IMR-90 (cell line): Measurements from ENCODE around the gene IQSEC3. TPM values are rescaled to one million over a fixed set of nuclear protein-coding genes. Genes with fewer than 3 reads are reported as not detected.

Source experiments
- ATAC-seq: fragments of 200-7000 bp; cut with Tn5 transposase; 2 replicates; pipeline ENCODE4 v1.9.1; 2020; ENCODE audit warnings: low read depth, mild to moderate bottlenecking, moderate library complexity
- BruUV-seq: library from RNA; stranded (reverse); fragments of 400-500 nt; replicated peaks from 2 replicates; lab custom pipeline; 2021; lab: Mats Ljungman, UMichigan
- CTCF ChIA-PET: fragments of 300-600 bp; formaldehyde crosslinking; extraction: SDS; loops from one replicate; lab custom pipeline; 2021; ENCODE audit warnings: antibody characterized with exemption; lab: Yijun Ruan, JAX
- POLR2A ChIA-PET: fragments of 300-600 bp; sonication (Branson Sonifier 250); formaldehyde crosslinking; loops from one replicate; lab custom pipeline; 2022; ENCODE audit warnings: antibody characterized with exemption; ENCODE audit not compliant: unreplicated experiment; lab: Charles Lee
- DNase-seq: peaks from one replicate; pipeline ENCODE4 v3.0.0; 2013
- H2AFZ ChIP-seq: replicated peaks from 2 replicates; pipeline ENCODE3; 2013; ENCODE audit warnings: low read length, mild to moderate bottlenecking; ENCODE audit not compliant: poor library complexity
- H2AK5ac ChIP-seq: 2 replicates; pipeline ENCODE4 v1.6.1; 2013; ENCODE audit warnings: low read depth, low read length, inconsistent platforms
- H2AK9ac ChIP-seq: replicated peaks from 2 replicates; pipeline ENCODE3; 2013; ENCODE audit warnings: mild to moderate bottlenecking, low read depth, low read length, moderate library complexity; ENCODE audit not compliant: poor library complexity
- H2BK120ac ChIP-seq: 2 replicates; pipeline ENCODE4 v1.6.1; 2013; ENCODE audit warnings: low read depth, low read length, inconsistent platforms
- H2BK15ac ChIP-seq: 3 replicates; pipeline ENCODE4 v1.6.1; 2013; ENCODE audit warnings: low read depth, low read length, inconsistent platforms
- H2BK20ac ChIP-seq: 2 replicates; pipeline ENCODE4 v1.6.1; 2013; ENCODE audit warnings: low read depth, mild to moderate bottlenecking, inconsistent platforms, low read length, moderate library complexity
- H2BK5ac ChIP-seq: 2 replicates; pipeline ENCODE4 v1.6.1; 2013; ENCODE audit warnings: mild to moderate bottlenecking, low read depth, low read length, inconsistent platforms; ENCODE audit not compliant: poor library complexity, severe bottlenecking
- H3K14ac ChIP-seq: replicated peaks from 2 replicates; pipeline ENCODE4 v1.6.1; 2013; ENCODE audit warnings: low read depth, low read length, inconsistent platforms
- H3K18ac ChIP-seq: 2 replicates; pipeline ENCODE4 v1.6.1; 2013; ENCODE audit warnings: low read depth, low read length, control low read depth
- H3K23ac ChIP-seq: 2 replicates; pipeline ENCODE4 v1.6.1; 2013; ENCODE audit warnings: low read depth, low read length, inconsistent platforms
- H3K27ac ChIP-seq: 2 replicates; pipeline ENCODE4 v1.5.1; 2013; ENCODE audit warnings: mild to moderate bottlenecking, control low read depth, low read length; ENCODE audit not compliant: insufficient read depth
- H3K27me3 ChIP-seq: 2 replicates; pipeline ENCODE4 v1.6.1; 2013; ENCODE audit warnings: low read length; ENCODE audit not compliant: control insufficient read depth, insufficient read depth
- H3K36me3 ChIP-seq: 2 replicates; pipeline ENCODE4 v1.6.1; 2013; ENCODE audit warnings: low read length, mixed read lengths; ENCODE audit not compliant: control insufficient read depth, insufficient read depth
- H3K4ac ChIP-seq: 2 replicates; pipeline ENCODE4 v1.6.1; 2013; ENCODE audit warnings: low read depth, low read length, inconsistent platforms
- H3K4me1 ChIP-seq: 2 replicates; pipeline ENCODE4 v1.6.1; 2013; ENCODE audit warnings: low read length, mixed read lengths; ENCODE audit not compliant: control insufficient read depth, insufficient read depth
- H3K4me2 ChIP-seq: 2 replicates; pipeline ENCODE4 v1.6.1; 2013; ENCODE audit warnings: low read depth, mild to moderate bottlenecking, control low read depth, low read length, moderate library complexity
- H3K4me3 ChIP-seq: 2 replicates; pipeline ENCODE4 v1.5.1; 2013; ENCODE audit warnings: low read depth, mild to moderate bottlenecking, control low read depth, low read length, moderate library complexity; ENCODE audit not compliant: insufficient read depth
- H3K56ac ChIP-seq: 2 replicates; pipeline ENCODE4 v1.6.1; 2013; ENCODE audit warnings: low read length, inconsistent platforms; ENCODE audit not compliant: insufficient read depth; ENCODE audit errors: extremely low read depth
- H3K79me1 ChIP-seq, 2 experiments: 2 replicates each; pipeline ENCODE4 v1.6.1; 2013; ENCODE audit warnings: low read length in 2 of 2, inconsistent platforms in 1 of 2, low read depth in 1 of 2
- H3K9ac ChIP-seq: 2 replicates; pipeline ENCODE4 v1.6.1; 2013; ENCODE audit warnings: low read depth, low read length, control low read depth
- H3K9me1 ChIP-seq: 2 replicates; pipeline ENCODE4 v1.6.1; 2013; ENCODE audit warnings: low read length, inconsistent platforms; ENCODE audit not compliant: insufficient read depth
- H3K9me3 ChIP-seq: 2 replicates; pipeline ENCODE4 v1.6.1; 2013; ENCODE audit warnings: low read length; ENCODE audit not compliant: control insufficient read depth, insufficient read depth
- H4K20me1 ChIP-seq: 2 replicates; pipeline ENCODE4 v1.6.1; 2013; ENCODE audit warnings: low read length, inconsistent platforms; ENCODE audit not compliant: insufficient read depth
- H4K5ac ChIP-seq: 2 replicates; pipeline ENCODE4 v1.6.1; 2013; ENCODE audit warnings: mild to moderate bottlenecking, low read depth, low read length, control low read depth
- H4K8ac ChIP-seq, 2 experiments: 2 replicates each; pipeline ENCODE4 v1.6.1; 2013; ENCODE audit warnings: low read depth in 2 of 2, low read length in 2 of 2, control low read depth in 1 of 2, inconsistent platforms in 1 of 2
- H4K91ac ChIP-seq: 2 replicates; pipeline ENCODE4 v1.6.1; 2013; ENCODE audit warnings: low read depth, low read length, inconsistent platforms; ENCODE audit not compliant: insufficient read depth
- BHLHE40 ChIP-seq: fragments of 150-350 bp; IDR thresholded peaks from 2 replicates; pipeline ENCODE4 v1.6.1; 2016; ENCODE audit warnings: mild to moderate bottlenecking, low read depth, low read length
- CEBPB ChIP-seq: IDR thresholded peaks from 2 replicates; pipeline ENCODE4 v1.6.1; 2012; ENCODE audit warnings: low read depth, low read length, improper control_type of control experiment
- CHD1 ChIP-seq: IDR thresholded peaks from 2 replicates; pipeline ENCODE4 v1.6.1; 2012; ENCODE audit warnings: low read depth, low read length, improper control_type of control experiment
- FOS ChIP-seq: fragments of 150-350 bp; IDR thresholded peaks from 2 replicates; pipeline ENCODE4 v1.6.1; 2016; ENCODE audit warnings: low read depth, low read length
- MAFK ChIP-seq: IDR thresholded peaks from 2 replicates; pipeline ENCODE4 v1.6.1; 2012; ENCODE audit warnings: low read depth, low read length, improper control_type of control experiment
- MAZ ChIP-seq: IDR thresholded peaks from 2 replicates; pipeline ENCODE4 v1.6.1; 2012; ENCODE audit warnings: low read depth, mild to moderate bottlenecking, low read length, improper control_type of control experiment, moderate library complexity, borderline replicate concordance
- MXI1 ChIP-seq: IDR thresholded peaks from 2 replicates; pipeline ENCODE4 v1.6.1; 2012; ENCODE audit warnings: low read depth, mild to moderate bottlenecking, low read length, moderate library complexity, borderline replicate concordance
- NFE2L2 ChIP-seq: fragments of 150-350 bp; IDR thresholded peaks from 2 replicates; pipeline ENCODE4 v1.6.1; 2016; ENCODE audit warnings: low read depth, mild to moderate bottlenecking, low read length
- POLR2A ChIP-seq: IDR thresholded peaks from 2 replicates; pipeline ENCODE4 v1.6.1; 2012; ENCODE audit warnings: mild to moderate bottlenecking, low read depth, low read length
- RAD21 ChIP-seq: IDR thresholded peaks from 2 replicates; pipeline ENCODE4 v1.6.1; 2012; ENCODE audit warnings: low read length, improper control_type of control experiment
- RCOR1 ChIP-seq: IDR thresholded peaks from 2 replicates; pipeline ENCODE4 v1.6.1; 2012; ENCODE audit warnings: mild to moderate bottlenecking, low read length, improper control_type of control experiment; ENCODE audit not compliant: insufficient replicate concordance
- RFX5 ChIP-seq: IDR thresholded peaks from 2 replicates; pipeline ENCODE4 v1.8.0; 2012; ENCODE audit warnings: low read depth, mild to moderate bottlenecking, low read length, moderate library complexity
- SMC3 ChIP-seq: fragments of 150-350 bp; IDR thresholded peaks from 2 replicates; pipeline ENCODE4 v1.6.1; 2016; ENCODE audit warnings: low read depth, mild to moderate bottlenecking, antibody characterized with exemption, low read length, moderate library complexity
- WGBS, 2 experiments: methylation state at CpG; one replicate each; pipeline versions ENCODE4 v1.1.5 to v1.1.7; 2013; ENCODE audit warnings: missing lambda C conversion rate in 2 of 2; ENCODE audit not compliant: insufficient read length in 1 of 2; ENCODE audit errors: extremely low coverage in 2 of 2; 5-methylcytosine and 5-hydroxymethylcytosine counted together
- dilution Hi-C: fragments of 300-500 bp; cut with HindIII; formaldehyde crosslinking; loops from one replicate; pipeline ENCODE4 v1.14.3; 2018; ENCODE audit warnings: low sequenced_read_pairs; ENCODE audit not compliant: unreplicated experiment
- in situ Hi-C: fragments of 300-500 bp; cut with MboI; formaldehyde crosslinking; loops from 3 replicates; pipeline ENCODE4 v1.14.3; 2019; ENCODE audit warnings: low sequenced_read_pairs, inconsistent platforms, mixed read lengths
- intact Hi-C: fragments of 100-400 bp; cut with micrococcal nuclease; formaldehyde crosslinking; loops from 2 replicates; pipeline ENCODE4 v1.10.0; 2022
- polyA plus RNA-seq, 3 experiments: library from polyadenylated mRNA; depleted of rRNA; stranded (reverse); fragments of >200 nt; gene quantifications; 2 replicates each; pipeline ENCODE4 v1.2.3, GENCODE V29; 2012; ENCODE audit warnings: low replicate concordance in 1 of 3
- total RNA-seq: library from RNA; depleted of rRNA; stranded (reverse); fragments of >200 nt; gene quantifications from 2 replicates; pipeline ENCODE4 v1.2.3, GENCODE V29; 2012
- TF ChIP-seq, protein P1 (sequence below): conservative IDR thresholded peaks from 2 replicates; pipeline ENCODE4 v1.5.1; 2012; ENCODE audit warnings: mild to moderate bottlenecking, low read depth, low read length, improper control_type of control experiment
- TF ChIP-seq, protein P2 (sequence below): fragments of 150-350 bp; IDR thresholded peaks from 2 replicates; pipeline ENCODE4 v1.6.1; 2017; ENCODE audit warnings: mild to moderate bottlenecking, antibody characterized with exemption, low read length, low read depth
- TF ChIP-seq, protein P3 (sequence below): fragments of 150-350 bp; IDR thresholded peaks from 2 replicates; pipeline ENCODE4 v1.6.1; 2016; ENCODE audit warnings: low read depth, mild to moderate bottlenecking, low read length, moderate library complexity, borderline replicate concordance

IQSEC3 gene
- total and polyA plus RNA-seq, 2 of the 4 experiments (the other 2 are of a cell fraction): 0.10 TPM; not detected in 1

DNA sequence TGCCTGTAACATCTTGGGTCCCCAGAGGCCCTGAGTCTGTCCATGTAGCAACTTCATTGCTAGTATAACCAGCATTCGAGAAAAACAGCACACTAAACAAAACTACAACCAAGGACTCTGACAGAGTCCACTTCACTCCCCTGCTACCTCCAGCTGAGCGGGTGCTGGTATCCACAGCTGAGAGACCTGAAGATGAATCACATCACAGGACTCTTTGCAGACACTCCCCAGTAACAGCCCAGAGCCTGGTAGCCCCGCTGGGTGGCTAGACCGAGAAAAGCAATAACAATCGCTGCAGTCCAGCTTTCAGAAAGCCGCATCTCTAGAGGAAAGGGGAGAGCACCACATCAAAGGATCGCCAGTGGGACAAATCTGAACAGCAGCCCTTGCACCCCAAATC lies 9.0 kb upstream of the IQSEC3 start:
- Histone ChIP-seq H3K79me1 (no peaks in the 10 kb centered on the region), H3K18ac (no peak overlapping the region), H3K4me2 (no peak overlapping the region), H3K27me3 (peaks cover 18% of the 10 kb centered on the region), H3K4ac (no peak overlapping the region), H3K4me3 (no peak overlapping the region), H4K5ac (no peak overlapping the region), H2AK9ac (no peak overlapping the region), H4K20me1 (no peaks in the 10 kb centered on the region), H2AK5ac (no peak overlapping the region), H4K8ac (no peak overlapping the region), H2AFZ (no peak overlapping the region), H2BK20ac (no peak overlapping the region), H2BK15ac (no peak overlapping the region), H3K27ac (no peak overlapping the region), H3K4me1 (peaks cover 2% of the 10 kb centered on the region; the same call in 1 of the 2 replicates), H2BK120ac (no peak overlapping the region), H2BK5ac (no peak overlapping the region), H3K9ac (no peak overlapping the region), H3K36me3 (no peaks in the 10 kb centered on the region), H4K91ac (no peak overlapping the region), H3K14ac (no peak overlapping the region), H3K23ac (no peak overlapping the region), H3K9me3 (peaks cover 3% of the 10 kb centered on the region), H3K56ac (no peak overlapping the region), H3K9me1 (no peaks in the 10 kb centered on the region)
- POLR2A ChIA-PET: no interaction called here
- ATAC-seq (no peak), DNase-seq (no peak)
- dilution Hi-C loops (no loop called here), in situ Hi-C loops (no loop called here), intact Hi-C loops (no loop called here)
- WGBS, 2 experiments: 70% methylated on average over 6 of the region's 7 CpGs; no CpG with 5 or more reads in 1 of the 2 experiments
- TF ChIP-seq SMC3 (no peak), MAZ (no peak), RCOR1 (no peak), RAD21 (no peak), MAFK (no peak), NFE2L2 (no peak), MXI1 (no peak), FOS (no peak), POLR2A (no peak), CHD1 (no peak), BHLHE40 (no peak), CEBPB (no peak), RFX5 (no peak)
- TF ChIP-seq, protein P1, sequence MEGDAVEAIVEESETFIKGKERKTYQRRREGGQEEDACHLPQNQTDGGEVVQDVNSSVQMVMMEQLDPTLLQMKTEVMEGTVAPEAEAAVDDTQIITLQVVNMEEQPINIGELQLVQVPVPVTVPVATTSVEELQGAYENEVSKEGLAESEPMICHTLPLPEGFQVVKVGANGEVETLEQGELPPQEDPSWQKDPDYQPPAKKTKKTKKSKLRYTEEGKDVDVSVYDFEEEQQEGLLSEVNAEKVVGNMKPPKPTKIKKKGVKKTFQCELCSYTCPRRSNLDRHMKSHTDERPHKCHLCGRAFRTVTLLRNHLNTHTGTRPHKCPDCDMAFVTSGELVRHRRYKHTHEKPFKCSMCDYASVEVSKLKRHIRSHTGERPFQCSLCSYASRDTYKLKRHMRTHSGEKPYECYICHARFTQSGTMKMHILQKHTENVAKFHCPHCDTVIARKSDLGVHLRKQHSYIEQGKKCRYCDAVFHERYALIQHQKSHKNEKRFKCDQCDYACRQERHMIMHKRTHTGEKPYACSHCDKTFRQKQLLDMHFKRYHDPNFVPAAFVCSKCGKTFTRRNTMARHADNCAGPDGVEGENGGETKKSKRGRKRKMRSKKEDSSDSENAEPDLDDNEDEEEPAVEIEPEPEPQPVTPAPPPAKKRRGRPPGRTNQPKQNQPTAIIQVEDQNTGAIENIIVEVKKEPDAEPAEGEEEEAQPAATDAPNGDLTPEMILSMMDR: no peak
- TF ChIP-seq, protein P2, sequence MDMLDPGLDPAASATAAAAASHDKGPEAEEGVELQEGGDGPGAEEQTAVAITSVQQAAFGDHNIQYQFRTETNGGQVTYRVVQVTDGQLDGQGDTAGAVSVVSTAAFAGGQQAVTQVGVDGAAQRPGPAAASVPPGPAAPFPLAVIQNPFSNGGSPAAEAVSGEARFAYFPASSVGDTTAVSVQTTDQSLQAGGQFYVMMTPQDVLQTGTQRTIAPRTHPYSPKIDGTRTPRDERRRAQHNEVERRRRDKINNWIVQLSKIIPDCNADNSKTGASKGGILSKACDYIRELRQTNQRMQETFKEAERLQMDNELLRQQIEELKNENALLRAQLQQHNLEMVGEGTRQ: no peak
- TF ChIP-seq, protein P3, sequence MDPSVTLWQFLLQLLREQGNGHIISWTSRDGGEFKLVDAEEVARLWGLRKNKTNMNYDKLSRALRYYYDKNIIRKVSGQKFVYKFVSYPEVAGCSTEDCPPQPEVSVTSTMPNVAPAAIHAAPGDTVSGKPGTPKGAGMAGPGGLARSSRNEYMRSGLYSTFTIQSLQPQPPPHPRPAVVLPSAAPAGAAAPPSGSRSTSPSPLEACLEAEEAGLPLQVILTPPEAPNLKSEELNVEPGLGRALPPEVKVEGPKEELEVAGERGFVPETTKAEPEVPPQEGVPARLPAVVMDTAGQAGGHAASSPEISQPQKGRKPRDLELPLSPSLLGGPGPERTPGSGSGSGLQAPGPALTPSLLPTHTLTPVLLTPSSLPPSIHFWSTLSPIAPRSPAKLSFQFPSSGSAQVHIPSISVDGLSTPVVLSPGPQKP: no peak
- CTCF ChIA-PET: no interaction called here
- BruUV-seq: no TSS peak
